HT-29 (cell line): ENCODE results near the gene FBF1. TPM values are rescaled to one million over a fixed set of nuclear protein-coding genes. Genes with fewer than 3 reads are reported as not detected.
"Not testable (repeated sequence)": the region's sequence is repeated elsewhere in the genome, so short reads cannot be mapped to it uniquely, and the experiment has no call there.

ENCODE experiments used
- DNase-seq: peaks from one replicate; pipeline ENCODE4 v3.0.0-alpha.2; 2015; ENCODE audit warnings: low spot score
- total RNA-seq: library from RNA; depleted of rRNA; stranded (reverse); fragments of >200 nt; shearing (Covaris generic); gene quantifications from 2 replicates; pipeline ENCODE4 v1.2.3, GENCODE V29; 2014

FBF1 gene
- total RNA-seq, 1 experiment from 2014 or later = 13.1 TPM

DNA sequence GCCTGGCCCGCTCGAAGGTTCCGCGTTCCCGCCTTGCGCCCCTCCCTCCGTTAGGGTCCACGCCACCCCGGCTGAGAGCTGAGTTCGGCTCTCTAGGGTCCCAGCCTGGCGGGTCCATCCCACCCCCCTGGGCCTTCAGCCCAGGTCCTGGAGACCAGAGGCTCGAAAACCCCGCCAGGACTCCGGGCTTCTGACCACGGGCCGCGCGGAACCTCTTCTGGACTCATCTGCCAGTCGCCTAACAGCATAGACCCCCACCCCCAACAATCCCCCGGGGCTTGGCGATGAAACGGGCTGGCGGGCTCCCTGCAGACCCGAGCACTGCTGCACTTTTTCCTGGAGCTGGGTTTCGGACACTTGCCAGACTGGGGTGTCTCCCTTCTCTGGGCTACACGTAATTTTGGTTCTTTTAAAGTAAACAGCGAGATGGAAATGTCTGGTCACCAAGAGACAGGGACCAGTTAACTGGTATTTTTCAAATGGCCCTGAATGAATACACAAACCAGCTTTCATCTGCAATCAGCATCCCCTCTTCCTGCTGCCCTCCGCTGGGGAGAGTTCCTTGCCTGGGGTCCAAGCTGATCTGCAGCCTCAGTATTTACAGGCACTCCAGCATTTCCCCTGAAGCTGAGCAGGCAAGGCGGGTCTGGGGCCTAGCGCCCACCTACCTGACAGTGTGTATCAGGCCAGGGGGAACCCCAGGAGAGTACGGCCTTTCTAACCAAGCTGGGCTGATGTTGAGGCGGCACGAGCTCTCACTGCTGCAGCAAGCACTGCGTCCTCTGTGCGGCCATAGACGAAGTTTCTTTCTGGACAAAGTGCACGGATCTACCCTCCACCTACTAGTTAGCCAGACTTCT, 43.5 kb downstream of the FBF1 start:
- no peak for DNase-seq

DNA sequence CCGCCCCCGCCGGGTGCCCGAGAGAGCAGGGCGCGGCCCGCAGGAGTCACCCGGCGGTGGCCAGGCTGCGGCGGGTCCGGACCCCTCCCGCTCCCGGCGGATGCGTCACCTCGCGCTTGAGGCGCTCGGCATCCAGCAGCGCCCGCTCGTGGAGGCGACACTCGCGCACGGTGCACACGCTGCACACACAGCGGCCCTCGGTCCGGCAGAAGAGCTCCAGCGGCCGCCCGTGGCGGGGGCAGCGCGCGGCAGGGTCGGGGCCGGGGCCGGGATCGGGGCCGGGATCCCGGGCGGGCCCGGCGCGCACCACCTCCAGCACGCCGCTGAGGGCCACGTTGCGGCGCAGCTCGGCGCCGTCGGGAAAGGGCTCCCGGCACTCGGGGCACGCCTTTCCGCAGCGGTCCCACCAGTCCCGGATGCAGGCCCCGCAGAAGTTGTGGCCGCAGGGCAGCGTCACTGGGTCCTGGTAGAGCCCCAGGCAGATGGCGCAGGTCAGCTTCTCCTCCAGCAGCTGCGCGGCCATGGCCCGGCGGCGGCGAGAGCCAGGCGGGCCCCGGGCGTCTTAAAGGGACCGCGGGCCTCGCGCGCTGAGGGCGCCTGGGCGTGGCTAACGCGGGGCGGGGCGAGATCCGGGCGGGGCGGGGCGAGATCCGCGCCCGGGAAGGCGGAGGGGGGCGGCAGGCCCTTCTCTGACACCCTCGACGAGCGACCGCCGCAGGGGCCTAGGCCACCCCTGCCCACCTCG, 44.3 kb downstream of the FBF1 start, which contains the start of gene TRIM65:
Gene TRIM65 (minus strand): TSS at position 537 of the 745 bp plus-strand sequence. CDS start 14 bp downstream, at position 523.
- DNase-seq = peak; percentile 76

DNA sequence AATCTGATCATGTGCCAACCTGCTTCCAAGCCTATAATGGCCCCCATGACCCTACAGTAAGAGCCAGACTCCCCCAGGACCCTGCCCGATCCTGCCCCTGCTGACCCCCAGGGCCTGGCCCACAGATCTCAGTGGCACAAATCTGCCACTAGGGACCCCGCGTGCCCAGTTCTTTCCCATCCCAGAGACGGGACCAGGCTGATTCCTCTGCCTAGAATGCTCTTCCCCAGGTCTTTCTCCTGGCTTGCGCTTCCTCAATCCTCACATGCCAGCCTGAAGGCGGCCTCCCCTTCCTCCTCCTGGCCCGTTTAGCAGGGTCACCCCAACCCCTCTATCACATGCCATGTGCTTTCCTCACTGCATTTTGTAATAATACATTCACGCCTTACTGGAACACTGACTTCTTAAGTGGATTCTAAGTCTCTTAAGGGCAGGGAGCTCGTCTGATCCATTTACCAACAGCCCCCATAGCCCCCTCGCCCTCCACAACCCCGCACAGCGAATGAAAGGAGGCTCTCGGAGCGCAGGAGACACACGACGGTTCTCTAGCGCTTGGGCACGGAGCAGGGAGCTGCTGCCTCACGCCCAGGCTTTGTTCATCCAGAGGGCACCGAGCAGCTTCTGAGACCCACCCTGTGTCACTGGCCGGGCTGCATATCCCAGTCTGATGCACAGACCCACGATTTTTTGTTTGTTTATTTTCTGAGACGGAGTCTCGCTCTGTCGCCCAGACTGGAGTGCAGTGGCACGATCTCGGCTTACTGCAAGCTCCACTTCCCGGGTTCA, 45.3 kb downstream of the FBF1 start:
- peak; percentile 25 for DNase-seq

DNA sequence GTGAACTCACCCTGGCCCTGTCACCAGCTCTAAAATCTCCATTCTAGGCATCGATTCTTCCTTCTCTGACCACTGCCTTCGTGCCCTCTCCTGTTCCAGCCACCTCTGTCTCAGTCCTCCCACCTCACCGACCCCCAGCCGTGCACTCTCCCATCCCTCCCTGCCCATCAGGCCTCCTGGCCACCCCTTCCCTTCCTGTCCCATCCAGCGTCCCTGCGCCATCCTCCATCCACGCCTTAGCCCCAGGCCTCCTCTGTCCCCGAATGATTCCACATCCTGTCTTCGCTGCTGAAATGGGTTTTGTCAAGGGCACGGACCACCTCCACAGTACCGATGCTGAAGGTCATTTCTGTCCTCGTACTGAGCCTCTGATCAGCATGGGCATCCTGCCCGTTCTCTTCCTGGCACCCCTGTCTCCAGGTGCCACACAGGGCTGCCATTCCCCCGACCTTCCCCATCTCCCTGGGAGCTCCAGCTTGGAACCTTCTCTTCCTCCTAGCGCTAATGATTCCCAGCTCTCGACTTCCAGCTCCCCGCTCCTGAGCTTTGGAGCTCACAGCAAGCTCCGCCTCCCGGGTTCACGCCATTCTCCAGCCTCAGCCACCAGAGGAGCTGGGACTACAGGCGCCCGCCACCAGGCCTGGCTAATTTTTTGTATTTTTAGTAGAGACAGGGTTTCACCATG, 46.7 kb downstream of the FBF1 start:
- DNase-seq = no peak

DNA sequence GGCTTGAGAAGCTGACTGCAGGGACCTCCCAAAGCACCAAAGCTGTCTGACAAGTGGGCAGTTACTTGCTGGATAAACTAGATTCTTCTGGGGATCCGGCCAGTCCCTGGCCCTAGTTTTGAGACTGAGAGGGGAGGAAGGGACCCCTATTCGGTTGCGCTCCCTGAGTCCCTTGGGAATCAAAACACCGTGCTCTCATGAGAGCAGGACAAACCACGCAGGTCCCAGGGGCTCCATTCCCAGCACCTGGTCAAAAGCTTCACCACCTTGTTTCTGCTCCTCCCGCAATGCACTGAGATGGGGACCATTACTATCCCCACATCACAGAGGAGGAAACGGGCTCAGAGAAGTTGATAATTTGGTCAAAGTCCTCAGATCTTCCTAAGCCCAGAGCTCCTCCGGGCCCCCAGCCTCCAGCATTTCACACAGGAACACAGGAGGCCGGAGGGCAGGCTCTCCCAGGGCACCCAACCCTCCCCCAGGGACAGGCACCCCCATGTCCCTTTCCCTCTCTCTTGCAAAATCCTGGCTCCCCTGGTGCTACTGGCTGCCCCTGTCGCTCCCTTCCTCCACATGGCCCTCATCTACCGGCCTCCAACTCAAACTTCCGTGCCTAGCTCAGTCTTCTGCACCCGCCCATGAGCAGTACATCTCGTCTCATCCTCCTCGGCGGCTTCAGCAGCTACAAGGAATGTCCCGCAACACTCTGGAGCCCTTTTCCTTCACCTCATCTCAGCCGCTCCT, 47.4 kb downstream of the FBF1 start:
- DNase-seq = no peak

DNA sequence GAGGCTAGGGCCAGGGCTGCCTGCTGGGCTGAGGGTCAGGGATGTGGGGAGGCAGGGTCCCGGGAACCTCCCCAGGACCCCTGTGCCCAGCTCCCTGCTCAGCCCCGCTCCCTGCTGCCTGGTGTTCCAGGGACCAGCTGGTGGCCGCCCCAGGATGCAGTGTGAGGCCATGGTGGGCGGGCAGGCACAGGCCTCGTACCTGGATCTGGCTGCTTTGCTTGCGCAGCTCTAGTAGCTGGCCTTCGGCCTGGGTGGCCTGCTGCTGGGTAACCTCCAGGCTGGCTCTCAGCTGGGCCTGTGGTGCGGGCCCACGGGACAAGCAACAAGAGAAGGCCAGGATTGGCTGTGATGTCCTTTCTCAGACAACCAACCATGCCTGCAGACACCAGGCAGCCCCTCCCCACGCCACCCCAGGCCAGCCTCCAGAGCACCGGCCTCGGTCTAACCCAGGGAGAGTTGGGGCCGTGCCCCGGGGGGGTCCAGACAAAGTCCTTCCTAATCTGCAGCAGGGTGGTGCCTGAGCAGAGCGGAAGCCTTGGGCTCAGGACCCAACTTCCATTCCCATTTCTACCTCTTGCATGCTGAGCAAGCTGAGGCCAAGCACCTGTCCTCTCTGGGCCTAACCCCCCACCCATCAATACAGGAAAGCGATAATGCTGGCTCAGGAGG, 48.2 kb downstream of the FBF1 start:
- no peak for DNase-seq

DNA sequence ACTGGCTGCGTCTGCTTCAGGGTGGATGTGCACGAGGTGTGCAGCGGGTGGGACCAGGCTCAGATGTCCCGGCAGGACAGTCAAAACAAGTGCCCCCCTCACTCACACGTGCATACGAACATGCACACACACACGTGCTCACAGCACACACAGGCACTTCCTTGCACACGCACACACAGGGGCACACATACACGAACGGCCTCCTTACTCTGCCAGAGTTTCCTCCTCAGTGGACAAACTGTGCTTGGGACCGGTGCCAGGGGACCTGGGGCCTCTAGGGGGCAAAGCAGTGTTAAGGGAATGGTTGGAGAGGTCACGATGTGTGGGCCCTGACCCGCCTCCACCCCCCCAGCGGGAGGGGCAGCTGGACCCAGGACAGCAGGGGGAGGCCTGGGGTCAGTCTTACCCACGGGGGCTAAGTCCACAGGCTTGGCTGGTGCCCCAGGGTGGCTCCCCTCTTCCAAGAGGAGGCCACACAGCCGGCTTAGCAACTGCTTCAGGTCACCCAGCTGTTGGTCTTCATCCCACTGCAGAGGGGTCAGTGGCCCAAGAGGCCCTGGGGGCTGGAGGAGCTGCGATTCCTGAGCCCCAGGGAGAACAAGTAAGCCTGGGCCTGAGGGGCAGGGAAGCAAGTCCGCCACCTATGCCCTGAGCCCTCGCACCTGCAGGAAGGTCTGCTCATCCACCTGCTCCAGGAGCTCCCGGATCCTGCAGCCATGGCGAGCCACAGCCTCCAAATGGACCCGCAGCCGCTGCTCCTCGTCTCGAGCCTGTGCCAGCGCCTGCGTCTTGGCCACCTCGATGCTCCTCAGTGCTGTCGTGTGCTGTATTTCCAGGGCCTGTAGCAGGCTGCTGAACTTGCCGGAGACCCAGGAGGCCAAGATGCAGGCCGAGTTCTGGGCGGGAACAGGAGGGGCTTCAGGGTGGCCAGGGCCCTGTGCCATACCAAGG, 49.0 kb downstream of the FBF1 start:
- DNase-seq = no peak

DNA sequence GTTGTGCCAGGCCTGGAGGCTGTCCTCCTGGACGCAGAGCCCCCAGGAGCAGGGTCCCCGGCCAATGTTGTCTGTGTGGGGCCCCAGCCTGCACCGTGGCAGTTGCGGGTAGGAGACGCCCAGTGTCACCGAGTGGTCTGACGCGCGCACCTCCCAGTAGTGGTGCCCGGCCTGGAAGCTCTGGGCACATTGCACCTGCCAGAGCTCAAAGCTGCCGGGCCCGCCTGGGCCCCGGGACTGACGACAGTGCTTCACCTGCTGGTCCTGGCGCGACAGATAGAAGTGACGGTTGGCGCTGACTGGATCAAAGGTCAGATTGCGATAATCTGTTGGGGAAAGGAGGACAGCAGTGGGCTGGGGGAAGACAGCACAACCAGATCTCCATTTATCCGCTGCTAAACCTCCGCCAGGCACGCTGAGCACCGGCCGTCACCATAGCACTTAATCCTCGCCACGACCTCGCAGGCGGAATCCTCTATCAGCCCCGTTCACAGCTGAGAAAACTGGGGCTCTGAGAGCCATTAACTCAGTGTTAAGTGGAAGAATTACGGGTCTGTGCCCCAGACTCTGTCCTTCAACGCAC, 49.7 kb downstream of the FBF1 start:
- no peak for DNase-seq

DNA sequence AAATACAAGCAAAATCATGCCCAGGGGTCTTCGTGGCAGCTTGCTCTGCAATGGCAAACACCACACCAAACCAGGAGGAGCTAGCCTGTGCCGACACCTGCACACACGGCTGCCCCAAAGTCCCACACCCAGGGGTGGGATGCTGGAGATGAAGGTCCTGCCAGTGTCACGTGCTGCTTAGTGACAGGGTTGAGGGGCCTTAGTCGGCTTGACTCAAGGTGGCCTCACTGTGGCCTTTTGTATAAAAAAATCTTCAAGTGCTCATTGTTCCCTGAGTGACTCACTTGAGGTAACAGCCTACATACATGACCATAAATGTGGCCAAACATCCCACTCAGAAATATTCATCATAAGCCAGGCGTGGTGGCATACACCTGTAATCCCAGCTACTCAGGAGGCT, 51.4 kb downstream of the FBF1 start:
- no peak for DNase-seq

DNA sequence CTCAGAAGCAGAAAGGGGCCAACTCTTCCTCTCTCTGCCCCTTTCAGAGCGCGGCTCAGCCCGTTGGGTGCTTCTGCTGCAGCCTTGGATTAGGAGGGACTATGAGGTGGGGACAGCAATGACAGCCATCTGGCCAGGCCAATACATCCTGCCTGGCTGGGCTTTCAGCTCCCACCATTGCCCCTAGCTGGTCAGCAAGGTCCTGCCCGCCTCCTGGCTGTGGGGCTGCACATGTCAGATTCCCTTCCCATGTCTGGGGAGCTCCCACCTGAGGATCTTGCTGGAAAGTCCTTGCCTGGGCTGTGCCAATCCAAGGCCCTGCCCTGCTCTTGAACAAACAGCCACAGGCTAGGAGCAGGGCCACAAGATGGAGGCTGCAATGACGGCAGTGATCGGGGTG, 52.4 kb downstream of the FBF1 start:
- DNase-seq = no peak

DNA sequence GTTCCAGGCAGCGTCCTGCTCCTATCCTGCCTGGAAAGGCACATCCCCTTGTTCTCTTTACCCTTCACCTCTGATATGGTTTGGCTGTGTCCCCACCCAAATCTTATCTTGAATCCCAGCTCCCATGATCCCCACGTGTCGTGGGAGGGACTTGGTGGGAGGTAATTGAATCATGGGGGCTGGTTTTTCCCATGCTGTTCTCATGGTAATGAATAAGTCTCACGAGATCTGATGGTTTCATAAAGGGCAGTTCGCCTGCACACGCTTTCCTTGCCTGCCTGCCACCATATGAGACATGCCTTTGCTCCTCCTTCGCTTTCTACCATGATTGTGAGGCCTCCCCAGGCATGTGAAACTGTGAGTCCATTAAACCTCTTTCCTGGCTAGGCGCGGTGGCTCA, 55.0 kb downstream of the FBF1 start:
- DNase-seq = not testable (repeated sequence)

DNA sequence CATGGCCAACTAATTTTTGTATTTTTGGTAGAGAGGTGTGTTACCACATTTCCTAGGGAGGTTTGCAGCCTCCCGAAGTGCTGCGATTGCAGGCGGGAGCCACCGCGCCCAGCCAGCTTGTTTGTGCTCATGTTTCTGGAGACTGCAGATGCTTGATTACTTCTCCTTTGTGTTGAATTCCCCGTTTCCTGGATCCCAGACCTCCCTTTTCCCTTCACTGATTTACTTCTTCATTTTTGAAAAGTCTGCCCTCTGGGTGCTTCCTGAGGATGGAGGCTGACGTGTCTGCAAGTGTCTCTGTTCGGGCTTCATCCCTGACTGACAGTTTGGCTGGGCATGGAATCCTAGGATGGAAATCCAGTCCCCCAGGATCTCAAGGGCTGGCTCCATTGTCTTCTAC, 55.4 kb downstream of the FBF1 start:
- no peak for DNase-seq

DNA sequence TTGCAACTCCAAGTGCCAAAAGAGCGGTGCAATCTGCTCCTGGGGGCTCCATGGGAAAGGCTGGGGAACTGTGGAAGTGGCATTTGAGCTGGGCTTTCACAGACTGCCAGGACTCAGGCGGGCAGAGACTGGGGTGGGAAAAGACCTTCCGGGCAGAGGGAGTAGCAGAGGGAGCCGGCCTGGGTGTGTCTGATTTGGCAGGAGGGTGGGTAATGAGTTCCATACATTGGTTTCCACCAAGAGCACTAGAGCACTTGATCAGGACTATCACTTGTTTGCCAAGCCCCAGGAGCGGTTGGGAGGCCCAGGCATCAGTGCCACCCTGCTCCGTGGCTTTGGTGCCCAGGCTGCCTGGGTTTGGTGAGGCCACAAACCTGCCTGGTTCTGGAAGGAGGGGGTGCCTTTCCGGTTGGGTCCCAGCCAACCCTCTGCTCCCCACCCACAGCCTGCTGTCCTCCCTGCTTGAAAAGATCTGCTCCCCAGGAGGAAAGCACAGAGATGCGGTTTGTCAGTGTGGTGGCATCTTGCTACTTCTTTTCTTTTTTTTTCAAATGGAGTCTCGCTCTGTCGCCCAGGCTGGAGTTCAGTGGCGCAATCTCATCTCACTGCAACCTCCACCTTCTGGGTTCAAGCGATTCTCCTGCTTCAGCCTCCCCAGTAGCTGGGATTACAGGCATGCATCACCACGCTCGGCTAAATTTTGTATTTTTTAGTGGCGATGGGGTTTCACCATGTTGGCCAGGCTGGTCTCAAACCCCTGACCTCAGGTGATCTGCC, 59.0 kb downstream of the FBF1 start:
- DNase-seq = no peak

DNA sequence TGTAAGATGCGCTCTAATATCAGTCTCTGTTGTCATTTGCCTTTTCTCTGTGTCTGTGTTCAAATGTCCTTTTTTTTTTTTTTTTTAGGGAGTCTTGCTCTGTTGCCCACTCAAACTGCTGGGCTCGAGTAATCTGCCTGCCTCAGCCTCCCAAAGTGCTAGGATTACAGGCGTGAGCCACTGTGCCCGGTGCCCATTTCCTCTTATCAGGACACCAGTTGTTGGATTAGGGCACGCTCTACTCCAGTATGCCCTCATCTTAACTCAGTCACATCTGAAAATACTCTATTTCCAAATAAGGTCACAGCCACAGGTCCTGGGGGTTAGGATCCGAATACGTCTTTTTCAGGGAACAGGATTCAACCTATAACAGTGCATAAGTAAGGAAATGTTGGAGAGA, 60.6 kb downstream of the FBF1 start:
- no peak for DNase-seq

DNA sequence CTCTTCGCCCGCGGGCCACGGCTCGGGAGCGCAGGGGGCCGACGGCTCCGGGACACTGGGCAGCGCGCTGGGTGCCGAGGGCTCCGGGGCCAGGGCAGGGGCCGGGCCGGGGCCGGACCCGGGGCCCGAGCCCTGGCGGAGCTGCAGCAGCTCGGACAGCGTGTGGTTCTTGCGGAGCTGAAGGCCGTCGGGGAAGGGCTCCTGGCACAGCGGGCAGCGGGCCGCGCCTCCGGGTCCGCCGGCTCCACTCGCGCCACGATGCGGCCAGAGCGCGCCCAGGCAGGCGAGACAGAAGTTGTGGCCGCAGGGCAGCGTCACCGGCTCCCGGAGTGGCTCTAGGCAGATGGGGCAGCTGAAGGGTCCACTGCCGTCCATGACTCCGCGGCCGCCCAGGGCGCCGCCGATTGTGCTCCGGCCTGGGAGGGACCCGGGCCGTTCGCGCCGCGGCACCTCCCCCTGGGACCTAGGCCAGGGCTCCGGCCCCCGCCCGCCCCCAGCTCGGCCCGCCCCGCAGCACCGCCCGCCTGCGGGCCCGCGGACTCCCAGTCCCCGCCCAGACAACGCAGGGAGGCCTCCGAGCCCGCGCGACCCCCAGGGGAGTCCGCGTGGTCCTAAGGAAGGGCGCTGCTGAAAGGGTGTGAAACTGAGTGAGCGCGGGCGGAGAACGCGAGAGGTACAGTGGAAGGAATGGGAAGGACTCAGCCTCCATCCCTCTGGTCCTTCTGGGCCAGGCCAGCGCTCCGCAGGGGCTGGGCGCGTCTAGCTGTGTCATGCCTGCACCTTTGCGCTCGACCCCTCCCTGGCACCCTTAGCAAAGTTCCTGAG, 62.5 kb downstream of the FBF1 start, which contains the start of gene TRIM47:
Gene TRIM47 (minus strand): TSS at position 408 of the 825 bp plus-strand sequence. CDS start 33 bp downstream, at position 375.
- DNase-seq = peak; percentile 60

DNA sequence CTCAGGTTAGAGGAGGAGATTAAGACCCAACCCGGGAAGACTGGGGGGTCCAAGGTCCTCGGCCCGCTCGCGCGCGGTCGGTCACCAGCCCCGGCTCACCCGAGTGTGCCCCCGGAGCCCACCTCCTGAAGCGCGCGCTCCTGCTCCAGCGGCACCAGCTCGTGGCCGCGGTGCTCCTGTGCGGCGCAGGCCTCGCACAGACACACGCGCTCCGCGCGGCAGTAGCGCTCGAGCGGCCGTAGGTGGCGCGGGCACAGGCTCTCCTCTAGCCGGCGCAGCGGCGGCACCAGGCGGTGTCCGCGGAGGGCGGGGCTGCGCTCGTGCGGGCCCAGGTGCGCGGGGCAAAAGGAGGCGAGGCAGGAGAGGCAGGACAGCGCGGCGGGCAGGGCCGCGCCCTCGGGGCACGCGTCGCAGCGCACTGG, 63.1 kb downstream of the FBF1 start:
- peak; percentile 82 for DNase-seq
